Left forelimb (tissue), 1 donor: ENCODE measurements around the gene WFIKKN1.

Source experiments
- DNase-seq: peaks from one replicate; pipeline ENCODE4 v3.0.0-alpha.2; 2018; ENCODE audit warnings: low spot score

Gene WFIKKN1

DNA sequence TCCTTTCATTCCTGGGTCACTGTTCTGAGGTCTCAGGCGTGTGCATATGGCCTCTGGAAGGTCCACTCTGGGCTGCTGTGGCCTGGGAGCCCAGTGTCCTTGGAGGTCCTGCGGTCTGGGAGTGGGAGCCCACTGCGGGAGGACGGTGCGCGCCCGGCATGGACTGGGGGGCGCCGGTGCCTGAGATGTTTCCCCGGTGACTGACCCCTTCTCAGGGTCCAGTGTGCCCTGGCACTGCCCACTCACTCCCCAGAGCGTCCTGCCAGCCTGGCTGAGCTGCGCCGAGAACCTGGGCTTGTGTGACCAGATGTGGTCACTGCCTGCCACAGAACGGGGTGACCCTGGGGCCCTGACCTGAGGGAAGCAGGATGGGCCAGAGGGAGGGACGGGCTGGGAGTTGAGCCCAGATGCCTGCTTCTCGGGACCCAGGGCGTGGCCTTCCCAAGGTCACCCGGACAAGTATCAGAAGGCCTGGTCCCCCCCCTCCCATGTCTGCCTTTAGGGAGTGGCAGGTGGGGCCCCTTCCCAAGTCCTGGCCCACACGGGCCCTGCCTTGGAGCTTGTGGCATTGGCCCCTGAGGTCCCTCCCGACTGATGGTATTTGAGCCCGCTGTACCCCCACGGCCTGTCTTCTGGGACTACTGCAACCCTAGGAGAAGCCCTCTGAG lies 43.6 kb downstream of the WFIKKN1 start:
- DNase-seq = no peak

DNA sequence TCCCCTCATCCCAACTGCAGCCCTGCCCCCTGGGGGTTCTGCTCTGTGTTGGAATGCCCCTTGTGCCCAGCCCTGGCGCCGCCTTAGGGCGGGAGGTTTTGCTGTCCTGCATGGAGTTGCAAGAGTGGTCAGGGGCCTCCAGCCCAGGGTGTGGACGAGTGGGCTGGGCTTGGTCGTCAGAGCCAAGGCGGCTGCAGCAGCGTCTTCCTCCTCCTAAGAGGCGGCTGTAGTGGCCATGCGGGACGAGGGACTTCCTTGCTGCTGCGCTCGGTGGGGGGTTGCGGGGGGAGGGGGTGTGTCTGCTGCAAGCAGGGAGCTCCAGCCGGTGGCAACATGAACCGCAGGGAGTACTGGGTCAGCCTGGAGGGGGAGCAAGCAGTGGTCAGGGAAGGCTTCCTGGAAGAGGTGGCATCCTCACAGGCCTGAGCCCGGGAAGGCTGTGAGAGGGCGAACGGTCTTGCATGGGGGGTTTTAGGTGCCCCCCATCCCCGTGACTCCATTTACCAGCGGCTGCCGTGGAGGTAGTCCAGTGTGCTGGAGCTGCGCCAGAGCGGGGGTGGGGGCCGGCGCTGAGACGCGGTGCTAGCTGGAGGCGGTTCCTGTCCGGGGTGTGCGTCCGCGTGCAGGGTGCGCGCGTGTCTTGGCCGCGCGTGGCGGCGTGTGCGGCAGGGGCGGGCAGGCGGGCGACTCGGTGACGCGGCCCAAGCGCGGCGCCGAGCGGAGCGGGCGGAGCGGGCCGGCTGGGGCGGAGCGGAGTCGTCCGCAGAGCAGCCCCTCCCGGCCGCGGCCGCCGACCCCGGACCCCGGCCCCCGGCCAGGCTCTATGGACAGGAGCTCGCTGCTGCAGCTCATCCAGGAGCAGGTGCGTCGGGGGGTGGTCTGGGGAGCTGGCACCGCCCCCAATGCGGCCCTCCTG lies 44.4 kb downstream of the WFIKKN1 start, which contains the start of gene RHBDL1:
TSS of gene RHBDL1 (plus strand) at position 704 of the 916 bp plus-strand sequence. CDS start at position 824, 120 bp downstream.
- no peak for DNase-seq

DNA sequence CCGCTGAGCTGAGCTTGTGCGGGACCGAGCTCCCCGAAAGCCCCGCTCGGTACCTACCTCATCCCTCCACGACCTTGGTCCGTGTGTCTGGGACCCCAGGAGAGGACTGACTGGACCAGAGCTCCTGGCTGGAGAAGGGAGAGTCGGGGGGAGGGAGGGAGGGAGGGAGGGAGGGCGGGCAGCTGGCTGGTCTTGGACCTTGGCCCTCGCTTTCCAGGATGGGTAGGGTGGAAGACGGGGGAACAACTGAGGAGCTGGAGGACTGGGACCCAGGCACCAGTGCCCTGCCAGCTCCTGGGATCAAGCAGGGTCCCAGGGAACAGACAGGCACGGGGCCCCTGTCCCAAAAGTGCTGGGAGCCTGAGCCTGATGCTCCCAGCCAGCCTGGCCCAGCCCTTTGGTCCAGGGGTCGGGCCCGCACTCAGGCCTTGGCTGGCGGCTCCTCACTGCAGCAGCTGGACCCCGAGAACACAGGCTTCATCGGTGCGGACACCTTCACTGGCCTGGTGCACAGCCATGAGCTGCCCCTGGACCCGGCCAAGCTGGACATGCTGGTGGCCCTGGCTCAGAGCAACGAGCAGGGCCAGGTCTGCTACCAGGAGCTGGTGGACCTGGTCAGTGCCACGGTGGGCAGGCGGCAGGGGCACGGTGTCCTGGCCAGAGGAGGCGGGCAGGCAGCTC lies 45.2 kb downstream of the WFIKKN1 start:
- no peak for DNase-seq

DNA sequence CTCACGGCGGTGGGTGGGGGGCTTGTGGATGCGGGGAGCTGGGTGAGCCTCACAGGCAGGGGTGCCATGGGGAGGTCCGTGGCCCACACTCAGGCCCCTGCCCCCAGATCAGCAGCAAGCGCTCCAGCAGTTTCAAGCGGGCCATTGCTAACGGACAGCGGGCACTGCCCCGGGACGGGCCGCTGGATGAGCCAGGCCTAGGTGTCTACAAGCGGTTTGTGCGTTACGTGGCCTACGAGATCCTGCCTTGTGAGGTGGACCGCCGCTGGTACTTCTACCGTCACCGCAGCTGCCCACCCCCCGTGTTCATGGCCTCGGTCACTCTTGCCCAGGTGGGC lies 45.7 kb downstream of the WFIKKN1 start:
- DNase-seq = no peak

DNA sequence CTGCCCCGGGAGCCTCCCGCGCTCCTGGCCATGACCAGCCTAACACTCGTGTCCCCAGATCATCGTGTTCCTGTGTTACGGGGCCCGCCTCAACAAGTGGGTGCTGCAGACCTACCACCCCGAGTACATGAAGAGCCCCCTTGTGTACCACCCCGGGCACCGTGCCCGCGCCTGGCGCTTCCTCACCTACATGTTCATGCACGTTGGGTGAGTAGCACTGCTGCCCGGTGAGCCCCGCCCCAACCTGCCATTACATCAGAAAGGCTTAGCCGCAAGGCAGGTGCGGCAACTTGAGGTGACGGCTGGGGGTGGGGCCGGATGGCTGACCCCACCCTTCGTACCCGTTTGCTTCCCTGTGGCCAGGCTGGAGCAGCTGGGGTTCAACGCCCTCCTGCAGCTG lies 46.1 kb downstream of the WFIKKN1 start:
- DNase-seq = no peak

DNA sequence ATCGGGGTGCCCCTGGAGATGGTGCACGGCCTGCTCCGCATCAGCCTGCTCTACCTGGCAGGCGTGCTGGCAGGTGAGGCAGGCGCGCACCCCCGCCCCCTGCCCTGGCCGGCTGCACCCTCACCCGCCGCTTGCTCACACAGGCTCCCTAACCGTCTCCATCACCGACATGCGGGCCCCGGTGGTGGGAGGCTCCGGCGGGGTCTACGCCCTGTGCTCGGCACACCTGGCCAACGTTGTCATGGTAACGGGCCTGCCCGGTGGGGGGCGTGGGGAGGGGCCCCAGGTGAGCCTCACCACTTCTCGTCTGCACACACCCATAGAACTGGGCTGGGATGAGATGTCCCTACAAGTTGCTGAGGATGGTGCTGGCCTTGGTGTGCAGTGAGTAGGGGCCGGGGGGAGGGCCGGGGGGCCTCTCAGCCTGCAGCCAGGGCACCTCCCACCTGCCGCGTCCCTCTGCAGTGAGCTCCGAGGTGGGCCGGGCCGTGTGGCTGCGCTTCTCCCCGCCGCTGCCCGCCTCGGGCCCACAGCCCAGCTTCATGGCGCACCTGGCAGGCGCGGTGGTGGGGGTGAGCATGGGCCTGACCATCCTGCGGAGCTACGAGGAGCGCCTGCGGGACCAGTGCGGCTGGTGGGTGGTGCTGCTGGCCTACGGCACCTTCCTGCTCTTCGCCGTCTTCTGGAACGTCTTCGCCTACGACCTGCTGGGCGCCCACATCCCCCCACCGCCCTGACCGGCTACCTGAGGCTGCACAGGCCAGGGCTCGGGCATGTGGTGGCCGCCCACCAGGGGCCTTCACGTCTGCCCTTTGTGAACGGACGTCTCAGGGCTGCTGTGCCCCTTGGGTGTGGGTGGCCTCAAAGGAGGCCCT lies 46.8 kb downstream of the WFIKKN1 start:
- DNase-seq = no peak

DNA sequence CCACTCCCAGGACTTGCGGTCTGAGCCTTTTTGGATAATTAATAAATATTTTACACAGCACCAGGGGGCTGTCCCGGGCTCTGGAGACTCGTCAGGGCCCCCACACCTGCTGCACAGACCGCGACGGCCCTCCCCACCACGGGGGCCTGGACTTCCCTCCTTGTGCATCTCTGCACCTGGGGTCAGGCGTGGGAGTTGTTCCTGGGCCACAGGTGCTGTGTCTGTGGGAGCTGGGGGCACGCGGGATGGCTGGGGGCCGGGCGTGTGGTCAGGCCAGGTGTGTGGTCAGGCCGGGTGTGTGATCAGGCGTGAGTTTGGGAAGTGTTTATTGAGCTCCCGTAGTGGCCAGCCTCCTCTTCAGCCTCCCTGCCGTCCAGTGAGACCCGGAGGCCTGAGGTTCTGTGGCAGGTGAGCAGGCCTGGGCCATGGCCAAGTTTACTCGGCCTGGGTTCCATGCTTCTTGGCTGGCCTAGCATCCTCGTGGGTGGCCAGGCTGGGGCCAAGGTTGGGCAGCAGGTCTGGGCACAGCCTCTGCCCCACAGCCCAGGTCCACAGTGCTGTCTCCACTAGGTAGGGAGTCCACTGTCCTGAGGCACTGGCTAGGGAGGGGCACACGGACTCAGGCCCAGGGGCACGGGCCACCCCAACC lies 47.5 kb downstream of the WFIKKN1 start:
- no peak for DNase-seq

DNA sequence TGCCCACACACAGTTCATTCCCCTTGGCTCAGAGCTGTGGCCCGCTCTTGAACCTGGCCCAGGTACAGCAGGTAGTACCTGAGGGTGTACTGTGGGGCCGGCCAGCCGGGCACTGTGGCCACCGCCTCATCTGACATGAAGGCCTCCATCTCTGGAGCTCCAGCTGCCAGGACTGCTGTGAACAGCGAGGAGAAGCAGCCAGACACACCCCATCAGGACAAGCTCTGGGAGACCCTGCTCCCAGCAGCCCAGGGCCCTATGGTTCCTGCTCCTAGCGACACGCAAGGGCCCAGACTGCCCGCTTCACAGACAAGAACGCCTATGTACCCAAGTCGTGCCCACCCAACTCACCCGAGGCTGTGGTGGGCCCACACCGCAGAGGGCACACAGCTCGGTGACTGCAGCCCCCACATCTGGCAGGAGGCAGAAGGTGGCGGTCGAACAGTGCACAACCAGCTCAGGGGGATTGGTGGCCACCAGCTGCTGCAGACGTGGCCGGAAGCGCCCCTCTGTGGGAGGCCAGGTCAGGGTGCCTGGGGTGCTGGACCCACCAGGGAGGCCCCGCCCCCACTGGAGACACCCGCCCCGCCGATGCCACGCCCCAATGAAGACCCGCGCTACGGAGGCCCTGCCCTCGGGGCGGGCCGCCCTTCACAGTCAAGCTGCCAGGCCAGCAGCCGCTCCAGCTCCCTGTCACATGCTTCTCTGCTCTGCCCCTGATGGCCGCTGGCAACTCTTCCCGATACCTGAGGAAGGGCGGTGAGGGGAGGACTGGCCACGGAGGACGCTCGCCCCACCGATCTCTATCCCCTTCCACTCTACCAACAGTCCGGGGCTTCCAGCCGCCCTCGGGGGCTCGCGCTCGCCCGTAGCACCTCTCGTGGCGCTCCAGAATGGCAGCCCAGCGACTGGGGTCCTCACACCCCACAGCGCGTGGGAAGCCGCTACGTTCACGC lies 48.4 kb downstream of the WFIKKN1 start:
- no peak for DNase-seq

DNA sequence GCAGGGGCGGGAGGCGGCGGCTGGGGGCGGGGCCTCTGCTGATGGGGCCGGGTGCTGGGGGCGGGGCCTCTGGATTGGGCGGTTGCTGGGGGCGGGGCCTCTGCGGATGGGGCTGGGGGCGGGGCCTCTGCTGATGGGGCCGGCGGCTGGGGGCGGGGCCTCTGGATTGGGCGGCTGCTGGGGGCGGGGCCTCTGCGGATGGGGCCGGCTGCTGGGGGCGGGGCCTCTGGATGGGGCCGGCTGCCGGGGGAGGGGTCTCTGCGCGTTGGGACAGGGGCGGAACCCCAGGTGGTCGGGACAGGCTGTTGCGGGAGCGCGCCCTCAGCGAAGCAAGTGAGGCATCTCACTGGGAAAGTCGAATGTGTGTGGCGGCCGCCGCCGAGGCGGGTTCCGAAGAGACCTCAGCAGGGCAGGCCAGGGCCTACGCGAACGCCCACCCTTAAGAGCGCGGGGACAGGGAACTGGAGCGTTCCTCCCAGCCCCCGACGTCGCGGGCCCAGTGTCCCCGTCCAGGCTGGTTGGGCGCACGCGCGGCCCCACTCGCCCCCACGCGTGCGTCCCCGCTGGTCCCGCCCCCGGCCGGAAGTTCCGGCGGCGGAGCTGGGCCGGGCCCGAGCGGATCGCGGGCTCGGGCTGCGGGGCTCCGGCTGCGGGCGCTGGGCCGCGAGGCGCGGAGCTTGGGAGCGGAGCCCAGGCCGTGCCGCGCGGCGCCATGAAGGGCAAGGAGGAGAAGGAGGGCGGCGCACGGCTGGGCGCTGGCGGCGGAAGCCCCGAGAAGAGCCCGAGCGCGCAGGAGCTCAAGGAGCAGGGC lies 49.2 kb downstream of the WFIKKN1 start, which contains the start of gene STUB1:
TSS of gene STUB1 (plus strand) at position 597 of the 811 bp plus-strand sequence. CDS start at position 713, 116 bp downstream.
- peak; percentile 96 for DNase-seq

DNA sequence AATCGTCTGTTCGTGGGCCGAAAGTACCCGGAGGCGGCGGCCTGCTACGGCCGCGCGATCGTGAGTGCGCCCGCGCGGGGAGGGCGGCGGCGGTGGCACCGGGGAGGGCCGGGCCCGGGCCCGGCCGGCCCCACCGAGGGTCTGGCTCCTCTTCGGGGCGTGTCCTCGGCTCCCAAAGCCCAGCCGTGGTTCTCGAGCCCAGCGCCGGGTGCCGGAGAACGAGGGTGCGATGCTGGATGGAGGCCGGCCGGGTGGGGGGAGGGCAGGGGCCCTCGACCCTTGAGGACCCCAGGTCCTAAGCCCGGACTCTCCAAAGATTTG lies 49.8 kb downstream of the WFIKKN1 start:
- DNase-seq = no peak

DNA sequence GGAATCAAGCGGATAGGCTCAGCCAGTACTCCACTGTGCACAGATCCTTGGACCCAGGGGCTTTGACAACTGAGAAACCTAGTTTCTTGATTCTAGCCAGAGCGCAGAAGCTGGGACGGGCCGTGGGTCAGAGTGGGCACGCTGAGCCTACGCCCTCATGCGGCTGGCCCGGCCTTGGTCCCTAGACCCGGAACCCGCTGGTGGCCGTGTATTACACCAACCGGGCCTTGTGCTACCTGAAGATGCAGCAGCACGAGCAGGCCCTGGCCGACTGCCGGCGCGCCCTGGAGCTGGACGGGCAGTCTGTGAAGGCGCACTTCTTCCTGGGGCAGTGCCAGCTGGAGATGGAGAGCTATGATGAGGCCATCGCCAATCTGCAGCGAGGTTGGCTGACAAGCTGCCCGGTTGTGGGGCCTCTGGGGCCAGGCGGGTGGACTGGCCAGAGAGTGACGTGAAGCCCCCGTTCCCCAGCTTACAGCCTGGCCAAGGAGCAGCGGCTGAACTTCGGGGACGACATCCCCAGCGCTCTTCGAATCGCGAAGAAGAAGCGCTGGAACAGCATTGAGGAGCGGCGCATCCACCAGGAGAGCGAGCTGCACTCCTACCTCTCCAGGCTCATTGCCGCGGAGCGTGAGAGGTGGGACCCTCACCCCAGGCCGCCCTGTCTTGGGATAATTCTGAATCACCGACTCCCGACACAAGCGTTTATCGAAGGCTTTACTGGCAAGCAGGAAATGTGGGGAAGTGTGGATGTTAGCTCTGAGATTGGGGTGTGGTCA lies 50.4 kb downstream of the WFIKKN1 start:
- DNase-seq = no peak

DNA sequence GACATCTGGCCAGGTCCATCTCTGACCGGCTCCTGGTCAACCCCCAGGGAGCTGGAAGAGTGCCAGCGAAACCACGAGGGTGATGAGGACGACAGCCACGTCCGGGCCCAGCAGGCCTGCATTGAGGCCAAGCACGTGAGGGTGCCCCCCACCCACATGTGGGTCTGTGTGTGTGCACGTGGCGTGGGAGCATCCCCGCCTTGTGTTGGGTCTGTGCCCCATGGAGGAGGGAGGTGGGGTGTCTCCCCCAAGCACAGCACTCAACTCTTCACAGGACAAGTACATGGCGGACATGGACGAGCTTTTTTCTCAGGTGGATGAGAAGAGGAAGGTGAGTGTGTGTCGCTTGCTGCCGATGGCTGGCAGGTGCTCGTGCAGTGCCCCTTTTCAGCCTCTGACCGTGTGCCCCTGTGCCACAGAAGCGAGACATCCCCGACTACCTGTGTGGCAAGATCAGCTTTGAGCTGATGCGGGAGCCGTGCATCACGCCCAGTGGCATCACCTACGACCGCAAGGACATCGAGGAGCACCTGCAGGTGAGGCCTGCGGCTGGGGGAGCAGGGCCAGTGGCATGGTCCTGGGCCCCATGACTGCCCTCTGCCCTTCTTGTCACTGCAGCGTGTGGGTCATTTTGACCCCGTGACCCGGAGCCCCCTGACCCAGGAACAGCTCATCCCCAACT lies 51.1 kb downstream of the WFIKKN1 start:
- no peak for DNase-seq

DNA sequence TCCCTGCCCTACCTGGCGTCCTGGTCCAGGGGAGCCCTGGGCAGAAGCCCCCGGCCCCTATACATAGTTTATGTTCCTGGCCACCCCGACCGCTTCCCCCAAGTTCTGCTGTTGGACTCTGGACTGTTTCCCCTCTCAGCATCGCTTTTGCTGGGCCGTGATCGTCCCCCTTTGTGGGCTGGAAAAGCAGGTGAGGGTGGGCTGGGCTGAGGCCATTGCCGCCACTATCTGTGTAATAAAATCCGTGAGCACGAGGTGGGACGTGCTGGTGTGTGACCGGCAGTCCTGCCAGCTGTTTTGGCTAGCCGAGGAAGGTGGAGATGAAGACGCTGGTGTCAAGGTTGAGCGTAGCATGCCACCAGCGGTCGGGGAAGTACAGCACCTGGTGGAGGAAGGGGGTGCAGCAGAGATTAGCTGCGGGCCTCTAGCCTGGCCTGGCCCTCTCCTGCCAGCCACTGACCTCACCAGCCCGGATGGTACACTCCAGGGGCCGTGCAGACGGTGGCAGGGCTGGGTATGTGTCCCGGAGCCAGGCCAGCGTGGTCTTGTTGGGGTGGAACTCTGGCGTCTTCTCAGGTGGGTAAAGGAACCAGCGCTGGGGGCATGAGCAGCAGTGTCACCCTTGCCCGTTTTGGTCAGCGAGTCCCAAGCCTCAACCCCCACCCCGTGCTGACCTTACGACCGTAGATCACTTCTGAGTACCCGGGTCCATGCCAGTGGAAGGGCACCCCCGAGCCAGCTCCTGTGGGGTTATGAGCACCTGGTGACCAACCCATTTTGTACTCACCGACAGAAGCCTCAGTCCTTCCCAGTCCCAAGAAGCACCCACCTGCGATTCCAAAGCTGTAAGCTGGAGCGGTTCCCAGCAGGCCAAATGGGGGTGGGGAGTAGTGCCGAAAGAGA lies 52.0 kb downstream of the WFIKKN1 start:
- no peak for DNase-seq

DNA sequence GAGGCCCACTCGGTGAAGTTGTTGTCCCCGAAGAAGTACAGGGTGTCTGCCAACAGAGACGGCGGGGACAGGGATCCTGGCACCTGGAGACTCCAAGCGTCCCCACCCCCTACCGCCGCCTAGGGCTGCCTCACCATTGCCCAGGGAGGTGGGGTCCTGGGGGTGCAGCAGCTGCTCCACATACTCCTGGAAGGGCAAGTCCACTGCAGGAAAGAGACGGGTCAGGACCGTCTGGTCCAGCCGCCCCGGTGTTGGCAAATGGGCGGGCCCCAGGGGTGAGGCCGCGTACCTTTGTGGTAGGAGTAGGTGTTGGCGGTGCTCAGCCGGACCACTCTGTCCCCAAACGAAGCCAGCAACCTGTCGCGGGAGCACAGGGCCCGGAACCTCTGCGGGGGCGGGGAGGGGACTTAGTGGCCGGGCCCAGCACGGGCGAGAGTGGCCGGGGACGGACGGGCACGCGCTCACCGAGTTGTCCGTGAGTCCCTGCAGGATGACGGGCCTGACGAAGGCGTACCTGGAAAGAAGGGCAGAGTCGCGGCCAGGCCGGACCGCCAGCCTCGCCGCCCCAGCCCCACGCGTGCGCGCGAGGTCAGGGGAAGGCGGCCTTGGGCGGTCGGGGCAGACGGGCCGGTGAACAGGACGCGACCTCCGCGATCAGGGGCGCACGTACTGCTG lies 52.7 kb downstream of the WFIKKN1 start:
- DNase-seq = no peak
